CD4-positive, alpha-beta T cell treated with Interleukin-17A for 1 hour (primary cell): Measurements from ENCODE around the gene TTC36.
"Not testable (repeated sequence)": the region's sequence is repeated elsewhere in the genome, so short reads cannot be mapped to it uniquely, and the experiment has no call there.

ENCODE experiments used
- DNase-seq: peaks from one replicate; pipeline ENCODE4 v3.0.0-alpha.2; 2020

TTC36 gene, protein sequence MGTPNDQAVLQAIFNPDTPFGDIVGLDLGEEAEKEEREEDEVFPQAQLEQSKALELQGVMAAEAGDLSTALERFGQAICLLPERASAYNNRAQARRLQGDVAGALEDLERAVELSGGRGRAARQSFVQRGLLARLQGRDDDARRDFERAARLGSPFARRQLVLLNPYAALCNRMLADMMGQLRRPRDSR

GRCh38 chr11:118527109-118527508, at the start of gene TTC36:
Gene TTC36 (plus strand): TSS chr11:118527474. CDS start chr11:118527495, 21 bp downstream.
- no peak for DNase-seq

- not testable (repeated sequence) for DNase-seq
Observed at GRCh38 chr11:118481238-118481637, 46.0 kb upstream of the TTC36 start.

DNA sequence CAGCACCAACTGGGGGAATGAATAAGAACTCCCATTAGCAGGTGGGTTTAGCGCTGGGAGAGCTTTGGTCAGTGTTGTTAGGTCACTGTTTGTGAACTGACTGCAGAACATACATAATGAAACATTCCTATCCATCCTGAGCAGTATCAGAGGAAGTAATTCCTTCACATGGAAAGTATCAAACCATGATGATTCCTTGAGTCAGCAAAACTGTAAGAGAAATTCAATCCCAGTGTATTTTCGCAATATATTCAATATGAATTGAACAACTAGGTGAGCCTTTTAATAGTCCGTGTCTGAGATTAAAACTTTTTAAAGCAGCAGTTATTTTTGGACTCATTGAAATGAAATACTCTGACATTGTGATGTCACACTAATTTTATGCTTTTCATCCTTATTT, 42.9 kb upstream of the TTC36 start:
- DNase-seq: no peak

DNA sequence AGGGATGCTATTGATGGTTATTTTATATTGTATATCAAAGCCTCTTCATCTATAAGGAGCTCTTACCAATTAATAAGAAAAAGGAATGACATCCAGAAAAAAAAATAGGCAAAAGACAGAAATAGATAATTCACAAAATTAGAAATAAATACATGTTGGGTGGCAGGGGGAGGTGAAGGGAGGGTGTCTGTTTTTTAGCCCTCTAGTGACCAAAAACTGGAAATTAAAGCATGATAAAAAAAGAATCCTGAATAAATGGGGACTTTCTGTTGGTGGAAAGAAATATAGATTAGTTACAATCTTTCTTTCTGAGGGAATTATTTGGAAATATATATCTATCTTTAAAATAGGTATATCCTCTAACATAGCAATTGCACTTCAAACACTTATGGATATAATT, 42.0 kb upstream of the TTC36 start:
- DNase-seq: no peak

GRCh38 chr11:118488480-118489109, 38.7 kb upstream of the TTC36 start:
- peak; percentile 89 for DNase-seq

GRCh38 chr11:118491041-118491440, 36.2 kb upstream of the TTC36 start:
- DNase-seq: no peak

DNA sequence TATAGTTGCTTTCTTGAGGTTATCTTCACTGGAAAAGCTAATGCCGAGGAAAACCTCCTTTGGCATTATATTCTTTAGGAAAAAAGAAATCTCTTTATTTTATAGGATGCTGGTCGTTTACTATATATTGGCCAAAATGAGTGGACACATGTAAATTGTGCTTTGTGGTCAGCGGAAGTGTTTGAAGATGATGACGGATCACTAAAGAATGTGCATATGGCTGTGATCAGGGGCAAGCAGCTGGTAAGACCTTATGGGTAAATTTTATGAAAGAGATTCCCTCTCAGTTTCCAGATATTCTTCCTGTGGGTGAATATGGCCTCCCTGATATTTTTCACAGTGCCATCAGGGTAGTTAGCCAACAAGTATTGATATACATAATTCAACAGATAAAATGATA, 29.4 kb upstream of the TTC36 start:
- DNase-seq: no peak

GRCh38 chr11:118503216-118503615, 24.1 kb upstream of the TTC36 start:
- DNase-seq: no peak

DNA sequence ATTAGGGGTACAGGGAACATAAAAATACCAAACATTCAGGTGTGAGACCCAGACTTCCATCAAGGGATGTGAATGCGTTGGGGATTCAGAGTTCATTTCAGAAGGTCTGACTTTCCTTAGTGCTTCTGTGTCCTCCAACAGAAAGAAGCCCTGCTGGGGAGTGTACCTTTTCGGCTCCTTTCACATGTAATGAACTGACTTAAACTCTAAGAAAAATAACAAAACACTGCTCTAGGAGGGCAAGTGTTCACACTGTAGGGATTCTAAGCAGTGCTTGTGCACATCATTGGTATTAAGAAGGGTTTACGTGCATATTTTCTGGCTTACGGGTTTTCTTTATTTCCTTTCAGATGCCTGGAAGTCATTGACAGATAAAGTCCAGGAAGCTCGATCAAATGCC, 15.7 kb upstream of the TTC36 start:
- no peak for DNase-seq

- DNase-seq: no peak
Observed at GRCh38 chr11:118514103-118514502, 13.2 kb upstream of the TTC36 start.

GRCh38 chr11:118519549-118519948, 7.7 kb upstream of the TTC36 start:
- DNase-seq: no peak

DNA sequence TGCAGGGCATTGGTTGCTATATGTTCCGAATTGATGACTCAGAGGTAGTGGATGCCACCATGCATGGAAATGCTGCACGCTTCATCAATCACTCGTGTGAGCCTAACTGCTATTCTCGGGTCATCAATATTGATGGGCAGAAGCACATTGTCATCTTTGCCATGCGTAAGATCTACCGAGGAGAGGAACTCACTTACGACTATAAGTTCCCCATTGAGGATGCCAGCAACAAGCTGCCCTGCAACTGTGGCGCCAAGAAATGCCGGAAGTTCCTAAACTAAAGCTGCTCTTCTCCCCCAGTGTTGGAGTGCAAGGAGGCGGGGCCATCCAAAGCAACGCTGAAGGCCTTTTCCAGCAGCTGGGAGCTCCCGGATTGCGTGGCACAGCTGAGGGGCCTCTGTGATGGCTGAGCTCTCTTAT, 5.4 kb upstream of the TTC36 start:
- no peak for DNase-seq

DNA sequence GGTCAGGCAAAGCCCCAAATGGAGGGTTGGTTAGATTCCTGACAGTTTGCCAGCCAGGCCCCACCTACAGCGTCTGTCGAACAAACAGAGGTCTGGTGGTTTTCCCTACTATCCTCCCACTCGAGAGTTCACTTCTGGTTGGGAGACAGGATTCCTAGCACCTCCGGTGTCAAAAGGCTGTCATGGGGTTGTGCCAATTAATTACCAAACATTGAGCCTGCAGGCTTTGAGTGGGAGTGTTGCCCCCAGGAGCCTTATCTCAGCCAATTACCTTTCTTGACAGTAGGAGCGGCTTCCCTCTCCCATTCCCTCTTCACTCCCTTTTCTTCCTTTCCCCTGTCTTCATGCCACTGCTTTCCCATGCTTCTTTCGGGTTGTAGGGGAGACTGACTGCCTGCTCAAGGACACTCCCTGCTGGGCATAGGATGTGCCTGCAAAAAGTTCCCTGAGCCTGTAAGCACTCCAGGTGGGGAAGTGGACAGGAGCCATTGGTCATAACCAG, 4.7 kb upstream of the TTC36 start:
- no peak for DNase-seq

GRCh38 chr11:118524356-118524755, 2.9 kb upstream of the TTC36 start:
- no peak for DNase-seq

DNA sequence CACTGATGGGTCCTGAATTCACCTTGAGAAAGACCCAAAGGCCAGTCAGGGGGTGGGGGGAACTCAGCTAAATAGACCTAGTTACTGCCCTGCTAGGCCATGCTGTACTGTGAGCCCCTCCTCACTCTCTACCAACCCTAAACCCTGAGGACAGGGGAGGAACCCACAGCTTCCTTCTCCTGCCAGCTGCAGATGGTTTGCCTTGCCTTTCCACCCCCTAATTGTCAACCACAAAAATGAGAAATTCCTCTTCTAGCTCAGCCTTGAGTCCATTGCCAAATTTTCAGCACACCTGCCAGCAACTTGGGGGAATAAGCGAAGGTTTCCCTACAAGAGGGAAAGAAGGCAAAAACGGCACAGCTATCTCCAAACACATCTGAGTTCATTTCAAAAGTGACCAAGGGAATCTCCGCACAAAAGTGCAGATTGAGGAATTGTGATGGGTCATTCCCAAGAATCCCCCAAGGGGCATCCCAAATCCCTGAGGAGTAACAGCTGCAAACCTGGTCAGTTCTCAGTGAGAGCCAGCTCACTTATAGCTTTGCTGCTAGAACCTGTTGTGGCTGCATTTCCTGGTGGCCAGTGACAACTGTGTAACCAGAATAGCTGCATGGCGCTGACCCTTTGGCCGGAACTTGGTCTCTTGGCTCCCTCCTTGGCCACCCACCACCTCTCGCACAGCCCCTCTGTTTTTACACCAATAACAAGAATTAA, 2.4 kb upstream of the TTC36 start:
- no peak for DNase-seq

DNA sequence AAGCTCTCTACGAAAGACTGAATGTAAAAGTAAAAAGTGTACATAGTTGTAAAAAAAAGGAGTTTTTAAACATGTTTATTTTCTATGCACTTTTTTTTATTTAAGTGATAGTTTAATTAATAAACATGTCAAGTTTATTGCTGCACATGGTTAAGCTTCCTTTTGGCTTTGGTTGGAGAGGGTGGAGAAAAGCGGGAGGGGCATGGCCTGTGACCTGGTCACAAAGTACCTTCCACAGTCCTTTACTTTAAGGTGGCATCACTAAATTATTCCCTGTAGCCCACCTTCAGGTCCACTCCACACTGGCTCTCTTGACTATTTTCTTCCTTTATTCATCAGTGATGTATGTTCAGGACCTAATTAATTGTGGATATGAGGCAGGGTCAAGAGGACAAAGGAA, 586 bp upstream of the TTC36 start:
- no peak for DNase-seq

DNA sequence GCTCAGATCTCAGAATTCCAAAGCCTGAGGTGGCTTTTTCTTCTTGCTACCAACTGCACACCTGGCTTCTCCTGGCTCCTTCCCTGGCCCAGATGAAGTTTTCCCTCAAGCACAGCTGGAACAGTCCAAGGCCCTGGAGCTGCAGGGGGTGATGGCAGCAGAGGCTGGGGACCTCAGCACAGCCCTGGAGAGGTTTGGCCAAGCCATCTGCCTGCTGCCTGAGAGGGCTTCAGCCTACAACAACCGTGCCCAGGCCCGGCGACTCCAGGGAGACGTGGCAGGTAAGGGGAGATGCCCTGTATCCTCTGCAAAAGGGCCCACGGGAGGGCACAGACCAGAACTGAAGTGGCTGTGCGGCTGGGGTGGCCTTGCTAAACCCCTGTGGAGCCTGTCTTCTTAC, 1.2 kb downstream of the TTC36 start:
- DNase-seq: no peak

GRCh38 chr11:118529584-118530175, 2.4 kb downstream of the TTC36 start:
- no peak for DNase-seq

GRCh38 chr11:118530180-118530682, 3.0 kb downstream of the TTC36 start:
- no peak for DNase-seq

GRCh38 chr11:118530683-118531596, 3.7 kb downstream of the TTC36 start, which contains the start of gene TMEM25:
Gene TMEM25 (plus strand): TSS chr11:118531192. CDS start chr11:118531802, 610 bp downstream.
- DNase-seq: peak; percentile 72

DNA sequence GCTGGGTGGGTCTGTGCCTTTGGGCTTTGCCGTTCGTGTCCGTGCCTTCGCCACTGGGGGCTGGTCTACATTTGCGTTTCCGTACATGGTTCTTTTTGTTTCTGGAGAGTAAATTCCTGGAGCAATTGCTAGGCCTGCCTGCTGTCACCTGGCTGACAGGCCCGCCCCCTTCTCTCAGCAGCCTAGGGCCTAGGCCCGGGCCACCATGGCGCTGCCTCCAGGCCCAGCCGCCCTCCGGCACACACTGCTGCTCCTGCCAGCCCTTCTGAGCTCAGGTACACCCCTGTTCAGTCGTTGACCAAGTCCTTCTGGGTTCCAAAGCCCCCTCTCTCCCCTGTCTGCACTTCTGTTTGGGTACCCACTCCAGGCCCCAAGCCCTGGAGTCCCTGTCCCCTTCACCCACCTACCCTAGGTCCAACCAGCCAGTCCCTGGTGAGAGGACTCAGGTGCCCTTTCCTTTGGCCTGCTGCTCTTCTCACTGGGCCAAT, 4.4 kb downstream of the TTC36 start:
- DNase-seq: no peak

DNA sequence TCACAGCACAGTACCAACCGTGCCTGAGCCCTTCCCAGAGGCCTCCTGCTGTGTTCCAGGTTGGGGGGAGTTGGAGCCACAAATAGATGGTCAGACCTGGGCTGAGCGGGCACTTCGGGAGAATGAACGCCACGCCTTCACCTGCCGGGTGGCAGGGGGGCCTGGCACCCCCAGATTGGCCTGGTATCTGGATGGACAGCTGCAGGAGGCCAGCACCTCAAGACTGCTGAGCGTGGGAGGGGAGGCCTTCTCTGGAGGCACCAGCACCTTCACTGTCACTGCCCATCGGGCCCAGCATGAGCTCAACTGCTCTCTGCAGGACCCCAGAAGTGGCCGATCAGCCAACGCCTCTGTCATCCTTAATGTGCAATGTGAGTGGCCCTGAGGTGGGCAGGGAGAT, 4.8 kb downstream of the TTC36 start:
- no peak for DNase-seq
